ENCODE measurements around the gene MRPL38. TPM values are rescaled to one million over a fixed set of nuclear protein-coding genes. Genes with fewer than 3 reads are reported as not detected.
"Not testable (repeated sequence)": the region's sequence is repeated elsewhere in the genome, so short reads cannot be mapped to it uniquely, and the experiment has no call there.

The MRPL38 gene
- total RNA-seq, 6 experiments from 2014 or later, result 46.1 to 79.8 (median 57.3) TPM

- DNase-seq (peak in 1 of 3 donors; percentile 63), ATAC-seq (peak; percentile 6 to 13 (median 8))
- H3K36me3 ChIP-seq, result peaks cover 0 to 7% (median 0%) of the 10 kb centered on the region in 4 donors
- peak overlapping the region in 2 of 3 donors; percentile 60 to 69 for H3K27ac ChIP-seq
- WGBS (ENCODE audit: insufficient coverage, low coverage, low lambda C conversion rate, missing lambda C conversion rate), result 64% methylated on average over 1 of the region's 13 CpGs
- H3K4me1 ChIP-seq, result peaks cover 0 to 34% (median 9%) of the 10 kb centered on the region in 4 donors
- H3K27me3 ChIP-seq, result no peaks in the 10 kb centered on the region
- H3K4me3 ChIP-seq, result no peak overlapping the region
- TF ChIP-seq CTCF (IDR thresholded peaks at IDR 0.05) (no peak), POLR2A (IDR thresholded peaks at IDR 0.05) (no peak)
- intact Hi-C loops (cut with DNase I), result no loop called here
- no peaks in the 10 kb centered on the region for H3K9me3 ChIP-seq
These were observed 32.0 kb downstream of the MRPL38 start for GRCh38 chr17:75872434-75873351.

DNA sequence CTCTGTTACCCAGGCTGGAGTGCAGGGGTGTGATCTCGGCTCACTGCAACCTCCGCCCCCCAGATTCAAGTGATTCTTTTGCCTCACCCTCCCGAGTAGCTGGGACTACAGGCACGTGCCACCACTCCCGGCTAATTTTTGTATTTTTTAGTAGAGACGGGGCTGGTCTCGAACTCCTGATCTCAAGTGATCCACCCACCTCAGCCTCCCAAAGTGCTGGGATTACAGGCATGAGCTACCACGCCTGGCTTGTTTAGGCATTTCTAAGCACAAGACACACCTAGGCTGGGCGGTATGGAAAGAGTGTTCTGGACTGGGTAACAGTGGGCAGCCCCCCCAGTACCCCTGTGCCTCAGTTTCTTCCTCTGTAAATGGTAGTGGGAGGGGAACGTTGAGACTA, 34.5 kb downstream of the MRPL38 start:
- H3K4me1 ChIP-seq, result peaks cover 0 to 11% (median 2%) of the 10 kb centered on the region in 4 donors
- H3K9me3 ChIP-seq; DNase-seq; H3K4me3 ChIP-seq; ATAC-seq; intact Hi-C loops (cut with DNase I); H3K36me3 ChIP-seq; H3K27me3 ChIP-seq; H3K27ac ChIP-seq: not testable (repeated sequence)
- WGBS (ENCODE audit: insufficient coverage, low coverage, low lambda C conversion rate, missing lambda C conversion rate), result 91% methylated on average over 6 of the region's 10 CpGs

DNA sequence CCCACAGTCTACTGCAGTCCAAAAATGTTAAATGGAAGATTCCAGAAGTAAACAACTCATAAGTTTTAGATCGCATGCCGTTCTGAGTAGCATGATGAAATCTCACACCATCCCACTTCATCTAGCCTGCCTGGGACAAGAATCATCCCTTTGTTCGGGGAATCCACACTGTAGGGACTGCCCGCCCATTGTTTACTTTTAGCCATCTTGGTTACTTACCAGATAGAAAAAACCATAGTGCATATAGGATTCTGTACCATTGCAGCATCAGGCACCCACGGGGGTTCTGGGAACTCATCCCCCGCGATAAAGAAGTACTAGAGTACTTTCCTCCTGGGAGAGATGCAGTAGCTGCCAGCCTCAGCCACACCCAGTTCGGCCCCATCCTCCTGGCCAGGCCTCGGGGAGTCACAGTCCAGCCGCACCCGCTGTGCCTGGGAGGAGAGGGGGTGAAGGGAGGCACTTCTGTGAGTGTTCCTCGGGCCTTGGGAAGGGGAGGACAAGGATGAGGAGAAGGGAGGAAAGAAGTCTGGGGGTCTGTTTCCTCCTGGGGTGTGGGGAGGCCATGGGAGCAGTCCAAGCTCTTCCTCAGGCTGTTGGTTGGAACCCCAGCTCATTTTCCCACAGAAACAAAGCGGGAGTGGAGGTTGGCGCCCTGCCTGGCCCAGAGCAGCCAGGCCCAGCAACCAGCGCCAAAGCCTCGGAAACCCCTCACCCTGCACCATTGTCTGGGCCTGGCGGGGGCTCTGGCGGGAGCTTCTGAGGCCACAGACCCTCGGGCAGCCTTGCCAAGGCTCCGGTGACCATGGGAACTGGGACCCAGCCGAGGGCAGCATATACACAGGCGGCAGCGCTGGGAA, 35.2 kb downstream of the MRPL38 start:
- Histone ChIP-seq H3K27ac (no peak overlapping the region), H3K27me3 (no peaks in the 10 kb centered on the region), H3K4me3 (no peak overlapping the region), H3K4me1 (peaks cover 0 to 11% (median 2%) of the 10 kb centered on the region in 4 donors), H3K36me3 (peaks cover 0 to 7% (median 0%) of the 10 kb centered on the region in 4 donors), H3K9me3 (no peaks in the 10 kb centered on the region)
- DNase-seq, result no peak
- TF ChIP-seq POLR2A (IDR thresholded peaks at IDR 0.05) (no peak), CTCF (IDR thresholded peaks at IDR 0.05) (no peak)
- intact Hi-C loops (cut with DNase I), result no loop called here
- 70% methylated on average over 13 of the region's 23 CpGs for WGBS (ENCODE audit: insufficient coverage, low coverage, low lambda C conversion rate, missing lambda C conversion rate)
- no peak for ATAC-seq

GRCh38 chr17:75868730-75869281, 35.9 kb downstream of the MRPL38 start:
- DNase-seq; H3K27ac ChIP-seq; ATAC-seq; H3K4me3 ChIP-seq; H3K27me3 ChIP-seq; H3K9me3 ChIP-seq; intact Hi-C loops (cut with DNase I); H3K36me3 ChIP-seq: not testable (repeated sequence)
- peaks cover 0 to 11% (median 2%) of the 10 kb centered on the region in 4 donors for H3K4me1 ChIP-seq
- WGBS (ENCODE audit: insufficient coverage, low coverage, low lambda C conversion rate, missing lambda C conversion rate), result 89% methylated on average over 5 of the region's 12 CpGs

DNA sequence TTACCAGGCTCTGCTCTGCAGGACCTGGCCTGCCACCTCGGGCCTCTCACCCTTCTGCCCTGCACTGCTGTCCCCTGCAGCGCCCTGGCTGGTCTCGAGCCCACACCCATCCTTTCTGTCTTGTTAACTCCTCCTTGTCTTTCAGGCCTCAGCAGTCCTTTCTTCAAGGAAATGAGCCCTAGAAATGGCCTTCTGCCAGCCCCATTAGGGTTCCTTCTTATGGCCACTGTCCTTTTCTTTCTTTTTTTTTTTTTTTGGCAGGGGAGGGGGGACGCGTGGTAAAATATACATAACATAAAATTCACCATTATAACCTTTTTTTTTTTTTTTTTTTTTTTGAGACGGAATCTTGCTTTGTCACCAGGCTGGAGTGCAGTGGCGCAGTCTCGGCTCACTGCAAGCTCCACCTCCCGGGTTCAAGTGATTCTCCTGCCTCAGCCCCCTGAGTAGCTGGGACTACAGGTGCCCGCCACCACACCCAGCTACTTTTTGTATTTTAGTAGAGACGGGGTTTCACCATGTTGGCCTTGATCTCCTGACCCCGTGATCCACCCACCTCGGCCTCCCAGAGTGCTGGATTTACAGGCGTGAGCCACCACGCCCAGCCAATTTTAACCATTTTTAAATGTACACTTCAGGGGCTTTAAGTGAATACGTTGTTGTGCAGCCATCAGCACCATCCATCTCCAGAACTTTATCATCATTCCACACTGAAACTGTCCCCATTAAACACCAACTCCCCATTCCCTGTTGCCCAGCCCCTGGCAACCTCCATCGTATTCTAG, 39.1 kb downstream of the MRPL38 start:
- intact Hi-C loops (cut with DNase I); H3K4me3 ChIP-seq; DNase-seq; H3K4me1 ChIP-seq; H3K9me3 ChIP-seq; H3K36me3 ChIP-seq; H3K27ac ChIP-seq; H3K27me3 ChIP-seq; ATAC-seq: not testable (repeated sequence)
- 84% methylated on average over 14 of the region's 17 CpGs for WGBS (ENCODE audit: insufficient coverage, low coverage, low lambda C conversion rate, missing lambda C conversion rate)

GRCh38 chr17:75864887-75865286, 39.8 kb downstream of the MRPL38 start:
- intact Hi-C loops (cut with DNase I); H3K4me3 ChIP-seq; H3K4me1 ChIP-seq; H3K27ac ChIP-seq; H3K9me3 ChIP-seq; H3K27me3 ChIP-seq; DNase-seq; H3K36me3 ChIP-seq: not testable (repeated sequence)
- 69% methylated on average over 3 of the region's 4 CpGs for WGBS (ENCODE audit: insufficient coverage, low coverage, low lambda C conversion rate, missing lambda C conversion rate)
- peak in 1 of 4 donors; percentile 17 for ATAC-seq
